ENCODE data around the gene FAM20B. TPM values are rescaled to one million over a fixed set of nuclear protein-coding genes. Genes with fewer than 3 reads are reported as not detected.

Gene FAM20B
- total and polyA plus RNA-seq, 2 experiments from 2014 or later: 5.3 to 22.5 TPM

GRCh38 chr1:179091691-179092165 is 66.0 kb downstream of the FAM20B start:
- Histone ChIP-seq H3K27ac (ENCODE audit: low read depth) (no peak overlapping the region), H3K4me3 (no peak overlapping the region), H3K79me2 (replicated peaks; ENCODE audit: insufficient read depth) (peaks cover 12% of the 10 kb centered on the region; the same call in 1 of the 2 replicates), H3F3A (replicated peaks; ENCODE audit: low read depth) (0 out of 2 replicates have a peak, but pooled peaks cover 2% of the 10 kb centered on the region), H3K36me3 (ENCODE audit: insufficient read depth) (peaks cover 16% of the 10 kb centered on the region; the same call in 1 of the 2 replicates), H4K20me1 (replicated peaks; ENCODE audit: insufficient read depth) (no peaks in the 10 kb centered on the region; the same call in 1 of the 2 replicates), H3K4me2 (no peak overlapping the region), H3K27me3 (ENCODE audit: insufficient read depth) (no peaks in the 10 kb centered on the region), H3K9me2 (ENCODE audit: insufficient read depth) (no peaks in the 10 kb centered on the region), H2AFZ (no peak overlapping the region), H3K4me1 (ENCODE audit: insufficient read depth) (peaks cover 17% of the 10 kb centered on the region)
- peaks cover 64% of the 10 kb centered on the region for H3K36me3 Mint-ChIP-seq (ENCODE audit: low read depth)
- TF ChIP-seq EZH2phosphoT487 (IDR thresholded peaks at IDR 0.05; ENCODE audit: unreplicated experiment) (no peak), CREB1 (CRISPR knock-in tag; IDR thresholded peaks at IDR 0.05; ENCODE audit: low read depth) (no peak), ZNF462 (CRISPR knock-in tag; IDR thresholded peaks at IDR 0.05) (no peak), NANOG (IDR thresholded peaks at IDR 0.05; ENCODE audit: borderline replicate concordance) (no peak), EZH2 (IDR thresholded peaks at IDR 0.05; ENCODE audit: low read depth, unreplicated experiment) (no peak), JUNB (IDR thresholded peaks at IDR 0.05; ENCODE audit: unreplicated experiment) (no peak), ZNF331 (CRISPR knock-in tag; IDR thresholded peaks at IDR 0.05; ENCODE audit: low read depth) (no peak), ETS1 (IDR thresholded peaks at IDR 0.05) (no peak), REST (IDR thresholded peaks at IDR 0.05; ENCODE audit: unreplicated experiment) (no peak), STAT1 (IDR thresholded peaks at IDR 0.05; ENCODE audit: unreplicated experiment) (no peak), POLR2AphosphoS5 (IDR thresholded peaks at IDR 0.05; ENCODE audit: low read depth) (no peak), CTCF (conservative IDR thresholded peaks at IDR 0.05; ENCODE audit: low read depth in 2 of 2) (no peak), ZNF114 (CRISPR knock-in tag; IDR thresholded peaks at IDR 0.05) (no peak)
- DNase-seq (ENCODE audit: low spot score) (no peak), ATAC-seq (no peak)
- peaks cover 6% of the 10 kb centered on the region for H3K27me3 Mint-ChIP-seq (ENCODE audit: insufficient read depth, low read depth, poor library complexity)
- peaks cover 27% of the 10 kb centered on the region for H3K4me1 Mint-ChIP-seq
- H3K27ac Mint-ChIP-seq: no peak overlapping the region; the same call in 1 of the 2 replicates
- no peak overlapping the region for H3K4me3 Mint-ChIP-seq
- no peaks in the 10 kb centered on the region for H3K9me3 Mint-ChIP-seq

All from GM23338 (cell line).